OCI-LY3 (cell line): Measurements from ENCODE around the gene LYST.

Source experiments
- CTCF ChIP-seq: fragments of 200-600, 300-600 bp; sonication (generic); IDR thresholded peaks from 2 replicates; pipeline ENCODE4 v1.5.1; 2014; ENCODE audit warnings: antibody characterized with exemption, low read length, low read depth
- EZH2phosphoT487 ChIP-seq: fragments of 200-600 bp; shearing (Covaris generic); IDR thresholded peaks from 2 replicates; pipeline ENCODE4 v1.6.1; 2018; ENCODE audit warnings: antibody characterized with exemption, mixed run types, low read depth

GRCh38 chr1:235722858-235723257, 143.8 kb downstream of the LYST start:
- no peak for TF ChIP-seq CTCF
- no peak for TF ChIP-seq EZH2phosphoT487
